Natural killer cell treated with Interleukin-12 subunit alpha and Interleukin-12 subunit beta and Interleukin-15 and Interleukin-18, amount 100 ng/mL, for 72 hours (primary cell): ENCODE results near the gene PPP1R3C. TPM values are rescaled to one million over a fixed set of nuclear protein-coding genes. Genes with fewer than 3 reads are reported as not detected.

Source experiments
- ATAC-seq, 2 donors: fragments of 150-1000 bp; cut with Tn5 transposase in 1 of 2; sonication (Bioruptor Pico), chemical (Tn5 transposase) in 1 of 2; 2 replicates each; pipeline ENCODE4 v1.10.0; 2021
- DNase-seq: peaks from one replicate; pipeline ENCODE4 v3.0.0; 2022; ENCODE audit warnings: low spot score
- H3K27ac Mint-ChIP-seq, 2 donors: 1 replicate in 1 of 2; 2 replicates in 1 of 2; pipeline ENCODE4 v1.8.0; 2022; ENCODE audit warnings: mixed read lengths in 2 of 2, mild to moderate bottlenecking in 1 of 2, moderate library complexity in 1 of 2
- H3K27me3 Mint-ChIP-seq, 2 donors: 1 replicate in 1 of 2; 2 replicates in 1 of 2; pipeline ENCODE4 v1.8.0; 2022; ENCODE audit warnings: mixed read lengths in 2 of 2
- H3K36me3 Mint-ChIP-seq: one replicate; pipeline ENCODE4 v1.8.0; 2022; ENCODE audit warnings: mixed read lengths
- H3K4me1 Mint-ChIP-seq, 2 donors: 1 replicate in 1 of 2; 2 replicates in 1 of 2; pipeline ENCODE4 v1.8.0; 2022; ENCODE audit warnings: low read depth in 2 of 2, mixed read lengths in 2 of 2, mild to moderate bottlenecking in 1 of 2
- H3K4me3 Mint-ChIP-seq: one replicate; pipeline ENCODE4 v1.8.0; 2022; ENCODE audit warnings: mixed read lengths
- H3K9me3 Mint-ChIP-seq: 2 replicates; pipeline ENCODE4 v1.8.0; 2022; ENCODE audit warnings: mixed read lengths
- total RNA-seq, 2 donors: library from RNA; stranded (reverse); gene quantifications; one replicate each; pipeline ENCODE4 v1.2.3, GENCODE V29; 2022

PPP1R3C gene
- total RNA-seq, 2 donors from 2014 or later, result not detected

DNA sequence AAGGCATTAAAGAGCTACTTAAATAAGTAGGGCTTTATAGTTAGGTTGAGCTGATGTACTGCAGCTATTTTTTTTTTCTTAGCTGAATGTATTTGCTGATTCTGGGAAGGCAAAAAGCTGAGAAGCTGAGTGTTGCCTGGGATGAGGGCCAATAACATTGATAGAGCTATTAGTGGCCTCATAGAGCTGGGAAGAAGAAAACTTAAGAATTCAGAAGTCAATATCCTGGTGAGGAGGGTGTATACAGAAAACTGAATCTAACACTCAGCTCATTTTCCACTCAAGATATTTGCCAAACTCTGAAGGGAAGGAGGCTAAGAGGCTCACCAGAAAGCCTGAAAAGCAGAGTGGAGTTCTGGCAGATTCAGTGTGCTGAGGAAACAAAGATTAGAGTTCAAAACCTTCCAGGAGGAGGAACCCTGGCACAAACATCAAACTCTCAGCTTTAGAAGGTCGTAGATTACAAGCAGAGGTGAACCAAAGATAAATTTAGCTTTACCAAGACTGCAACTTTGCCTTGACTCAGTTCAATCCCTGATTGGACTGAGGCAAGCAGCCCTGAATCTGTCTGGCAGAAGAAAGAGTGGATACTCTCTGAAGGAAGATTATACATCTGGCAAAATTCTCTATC, 11.3 kb downstream of the PPP1R3C start:
- Mint-ChIP-seq H3K4me1 (no peaks in the 10 kb centered on the region), H3K9me3 (no peaks in the 10 kb centered on the region)

GRCh38 chr10:91617072-91617609, 15.7 kb downstream of the PPP1R3C start:
- H3K4me3 Mint-ChIP-seq, result no peak overlapping the region

More for the DNA sequence above, 11.3 kb downstream of the PPP1R3C start:
- Mint-ChIP-seq H3K27me3 (peaks cover 22 to 36% of the 10 kb centered on the region in 2 donors), H3K36me3 (no peaks in the 10 kb centered on the region), H3K27ac (no peak overlapping the region), H3K4me3 (no peak overlapping the region)
- DNase-seq (no peak), ATAC-seq (no peak)

DNA sequence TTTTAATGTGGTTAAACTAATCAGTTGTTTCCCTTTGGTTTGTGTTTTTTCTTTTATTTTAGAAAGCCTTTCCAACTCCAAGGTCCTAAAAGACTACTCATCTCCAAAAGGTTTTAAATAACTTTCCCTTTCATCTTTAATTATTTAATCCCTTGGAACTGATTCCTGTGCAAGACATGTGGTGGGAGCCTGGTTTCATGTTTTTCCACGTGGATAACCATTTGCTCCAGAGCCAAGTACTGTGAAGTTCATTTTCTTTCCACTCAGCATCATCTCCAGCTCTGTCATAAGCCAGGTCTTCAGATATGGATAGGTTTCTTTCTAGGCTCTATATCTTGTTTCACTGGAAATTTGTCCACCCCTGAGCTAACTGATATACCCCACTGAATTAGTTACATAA, 16.7 kb downstream of the PPP1R3C start:
- DNase-seq, result no peak
- peaks cover 10 to 28% of the 10 kb centered on the region in 2 donors for H3K27me3 Mint-ChIP-seq

More at GRCh38 chr10:91617072-91617609, 15.7 kb downstream of the PPP1R3C start:
- no peak for DNase-seq
- Mint-ChIP-seq H3K9me3 (no peaks in the 10 kb centered on the region), H3K36me3 (no peaks in the 10 kb centered on the region), H3K27me3 (peaks cover 10 to 28% of the 10 kb centered on the region in 2 donors), H3K27ac (no peak overlapping the region), H3K4me1 (no peaks in the 10 kb centered on the region)
- ATAC-seq, result no peak

GRCh38 chr10:91614225-91614624, 18.6 kb downstream of the PPP1R3C start:
- no peak for ATAC-seq
- Mint-ChIP-seq H3K9me3 (no peaks in the 10 kb centered on the region), H3K27ac (no peak overlapping the region), H3K4me3 (no peak overlapping the region), H3K4me1 (no peaks in the 10 kb centered on the region), H3K27me3 (peaks cover 10 to 18% of the 10 kb centered on the region in 2 donors), H3K36me3 (no peaks in the 10 kb centered on the region)
- no peak for DNase-seq

More for the DNA sequence above, 16.7 kb downstream of the PPP1R3C start:
- no peaks in the 10 kb centered on the region for H3K9me3 Mint-ChIP-seq
- no peak for ATAC-seq
- H3K36me3 Mint-ChIP-seq, result no peaks in the 10 kb centered on the region
- no peak overlapping the region for H3K27ac Mint-ChIP-seq
- no peaks in the 10 kb centered on the region for H3K4me1 Mint-ChIP-seq
- H3K4me3 Mint-ChIP-seq, result no peak overlapping the region

DNA sequence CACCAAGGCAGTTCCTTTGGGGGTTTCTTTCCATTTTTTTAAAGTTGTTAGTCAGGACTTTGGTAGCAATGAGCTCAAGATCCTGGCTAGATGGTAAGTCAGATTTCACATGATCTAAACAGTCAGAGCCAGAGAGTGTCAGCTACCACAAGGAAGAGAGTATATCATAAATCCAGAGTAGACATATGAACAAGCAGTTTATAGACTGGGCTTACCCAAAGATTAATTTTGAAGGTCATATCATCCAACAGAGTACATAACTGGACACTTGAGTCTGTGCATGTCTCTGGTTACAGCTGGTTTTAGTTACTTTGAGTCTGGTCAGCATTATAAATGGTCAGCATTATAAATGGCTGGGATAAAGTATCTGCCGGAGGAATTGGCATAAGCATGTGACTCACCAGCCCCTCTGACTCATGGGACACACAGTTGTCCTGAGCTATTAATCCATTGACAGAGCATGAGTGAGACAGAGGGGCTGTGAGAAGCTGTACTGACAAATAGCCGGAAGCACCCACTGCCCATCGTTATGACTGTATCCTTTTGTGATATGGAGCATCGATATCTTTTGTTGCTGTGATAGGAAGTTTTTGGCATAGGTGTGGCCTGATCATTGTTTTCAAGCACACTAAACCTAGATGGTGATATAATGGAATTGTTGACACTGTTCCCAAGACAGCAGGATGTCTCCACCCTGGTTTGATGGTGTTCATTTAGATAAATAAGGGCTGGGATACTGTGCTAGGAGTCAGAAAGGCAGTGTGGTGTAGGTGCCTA, 19.3 kb downstream of the PPP1R3C start:
- DNase-seq (no peak), ATAC-seq (peak in 1 of 2 donors; percentile 45)
- Mint-ChIP-seq H3K9me3 (no peaks in the 10 kb centered on the region), H3K4me3 (no peak overlapping the region), H3K27me3 (peaks cover 8 to 14% of the 10 kb centered on the region in 2 donors), H3K27ac (no peak overlapping the region), H3K4me1 (no peaks in the 10 kb centered on the region), H3K36me3 (no peaks in the 10 kb centered on the region)

DNA sequence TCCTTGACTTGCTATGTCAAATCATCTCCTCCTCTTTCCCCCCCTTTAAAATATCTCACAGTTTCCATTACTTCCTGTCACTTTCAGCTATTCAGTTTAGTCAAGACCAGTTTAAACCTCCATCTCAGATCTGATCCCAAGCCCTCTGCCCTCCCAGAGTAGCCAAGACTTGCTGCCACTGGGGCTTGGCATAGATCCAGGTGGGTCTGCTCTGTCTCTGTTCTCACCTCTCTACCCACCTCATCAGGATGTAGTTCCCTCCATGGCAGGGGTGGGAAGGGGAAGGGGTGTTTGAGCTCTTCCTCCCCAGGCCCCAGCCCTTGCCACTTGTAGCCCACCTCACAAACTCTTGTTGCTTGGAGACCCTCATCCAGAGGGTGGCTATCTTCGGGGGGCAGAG, 22.0 kb downstream of the PPP1R3C start:
- Mint-ChIP-seq H3K4me3 (no peak overlapping the region), H3K27ac (no peak overlapping the region), H3K9me3 (peaks cover 3% of the 10 kb centered on the region), H3K27me3 (peaks cover under 1 to 4% of the 10 kb centered on the region in 2 donors), H3K36me3 (no peaks in the 10 kb centered on the region), H3K4me1 (no peaks in the 10 kb centered on the region)
- ATAC-seq (no peak), DNase-seq (no peak)

- Mint-ChIP-seq H3K4me1 (no peaks in the 10 kb centered on the region), H3K9me3 (peaks cover 3% of the 10 kb centered on the region), H3K4me3 (no peak overlapping the region), H3K27ac (no peak overlapping the region), H3K27me3 (peaks cover 0 to 4% of the 10 kb centered on the region in 2 donors), H3K36me3 (no peaks in the 10 kb centered on the region)
- ATAC-seq, result no peak
- no peak for DNase-seq
These were observed 22.4 kb downstream of the PPP1R3C start for GRCh38 chr10:91610444-91610843.

DNA sequence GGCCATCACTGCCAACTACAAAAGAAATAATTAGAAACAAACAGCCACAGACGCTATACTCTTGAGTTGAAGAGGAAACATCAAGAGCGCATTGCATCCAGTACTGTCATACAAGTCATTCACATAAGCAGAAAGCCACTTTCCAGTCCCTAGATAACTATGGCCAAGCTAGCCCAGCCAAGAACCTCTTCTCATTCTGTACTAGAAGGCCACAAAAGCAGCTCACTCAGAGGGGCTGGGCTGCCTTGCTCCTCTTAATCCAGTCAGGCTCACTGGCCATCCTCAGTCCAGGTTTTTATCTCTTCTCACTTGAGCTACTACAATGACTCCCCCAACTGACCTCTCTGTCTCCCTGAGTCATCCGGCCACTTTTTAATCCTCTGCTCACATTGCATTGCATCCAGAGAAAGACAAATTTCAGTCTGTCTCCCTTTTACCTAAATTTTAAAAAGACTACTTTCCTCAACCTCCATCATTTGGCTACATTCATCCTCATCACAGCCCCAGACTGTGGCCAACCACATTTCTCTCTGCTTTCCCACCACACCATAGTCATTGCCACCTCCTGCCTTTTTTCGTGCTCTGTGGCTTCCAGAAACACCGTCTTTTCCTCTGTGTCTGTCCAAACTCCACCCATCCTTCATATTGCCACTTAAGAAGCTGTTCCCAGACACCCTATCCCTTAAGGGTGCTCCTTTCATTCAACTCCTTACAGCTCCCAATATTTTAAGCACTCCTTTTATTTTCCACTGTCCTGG, 25.0 kb downstream of the PPP1R3C start:
- Mint-ChIP-seq H3K27me3 (peaks cover 0 to 4% of the 10 kb centered on the region in 2 donors), H3K4me1 (no peaks in the 10 kb centered on the region), H3K4me3 (no peak overlapping the region), H3K27ac (no peak overlapping the region), H3K36me3 (no peaks in the 10 kb centered on the region), H3K9me3 (peaks cover 3% of the 10 kb centered on the region)
- DNase-seq (no peak), ATAC-seq (no peak)

- no peak for ATAC-seq
- no peak overlapping the region for H3K4me3 Mint-ChIP-seq
- peaks cover 2 to 5% of the 10 kb centered on the region in 2 donors for H3K27me3 Mint-ChIP-seq
- no peaks in the 10 kb centered on the region for H3K4me1 Mint-ChIP-seq
- DNase-seq, result no peak
- no peaks in the 10 kb centered on the region for H3K36me3 Mint-ChIP-seq
- H3K9me3 Mint-ChIP-seq, result peaks cover 3% of the 10 kb centered on the region
- H3K27ac Mint-ChIP-seq, result no peak overlapping the region
These were observed 26.9 kb downstream of the PPP1R3C start for GRCh38 chr10:91605968-91606367.

DNA sequence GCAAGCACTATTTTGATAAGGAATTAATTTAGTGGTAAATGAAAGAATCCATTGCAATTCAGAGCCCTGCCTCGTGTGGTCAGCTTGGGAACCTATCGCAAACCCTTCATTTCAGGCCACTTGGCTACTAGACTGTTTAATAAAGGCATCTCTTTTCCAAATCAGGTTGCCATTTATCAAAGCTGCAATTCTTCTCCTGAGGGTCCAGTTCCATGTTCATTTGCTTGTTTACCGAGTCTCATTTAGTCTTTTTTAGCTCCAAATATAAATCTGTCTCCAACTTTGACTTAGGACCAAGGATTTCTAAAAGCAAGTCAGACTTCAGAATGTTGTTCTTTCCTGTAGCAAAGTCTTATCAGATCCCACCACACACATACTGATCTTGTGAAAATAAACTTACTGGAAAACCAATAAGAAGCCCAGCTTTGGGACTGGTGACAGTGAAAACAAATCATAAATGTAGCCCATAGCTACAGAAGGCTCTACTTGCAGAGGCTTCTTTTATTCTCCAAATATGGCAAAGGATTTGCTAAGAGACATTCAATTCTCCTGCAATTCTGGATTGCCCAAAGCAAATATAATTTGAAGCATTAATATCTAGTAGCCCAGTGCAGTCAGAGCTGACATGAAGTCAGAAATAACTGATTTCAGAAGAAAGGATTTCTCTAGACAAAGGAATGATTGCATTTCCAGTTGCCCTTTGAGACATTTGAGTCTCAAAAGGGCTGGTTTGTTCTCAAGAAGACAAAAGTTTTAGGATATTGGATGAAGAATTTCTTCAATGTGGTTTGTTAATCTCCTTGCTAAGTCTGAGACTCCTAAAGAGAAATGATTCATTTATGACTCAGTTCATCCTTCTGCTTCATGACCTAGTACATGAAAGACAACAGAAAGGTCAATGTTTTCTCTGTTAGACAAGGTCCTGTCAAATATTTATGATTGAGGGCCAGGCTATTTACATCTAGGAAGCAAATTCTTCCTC, 28.0 kb downstream of the PPP1R3C start:
- ATAC-seq (no peak), DNase-seq (no peak)
- Mint-ChIP-seq H3K27me3 (peaks cover 2 to 8% of the 10 kb centered on the region in 2 donors), H3K4me3 (no peak overlapping the region), H3K4me1 (no peaks in the 10 kb centered on the region), H3K36me3 (no peaks in the 10 kb centered on the region), H3K27ac (no peak overlapping the region), H3K9me3 (peaks cover 3% of the 10 kb centered on the region)

DNA sequence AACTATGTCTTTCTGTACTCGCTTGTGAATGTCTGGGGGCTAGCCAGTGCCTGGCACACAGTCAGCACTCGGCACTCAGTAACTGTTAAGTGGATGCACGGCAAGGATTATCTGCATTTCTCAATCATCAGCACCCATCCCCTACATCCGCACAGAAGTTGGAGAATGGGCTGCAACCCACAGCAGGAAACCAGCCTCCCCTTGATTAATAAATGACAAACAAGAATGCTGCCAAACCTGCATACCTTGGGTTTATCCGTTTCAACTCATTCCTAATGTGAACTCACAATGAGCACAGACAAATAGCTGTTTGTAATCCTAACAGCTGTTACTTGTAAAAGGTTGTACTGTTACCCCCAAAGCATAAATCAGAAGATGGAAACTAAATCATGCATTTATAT, 28.9 kb downstream of the PPP1R3C start:
- no peaks in the 10 kb centered on the region for H3K36me3 Mint-ChIP-seq
- peak in 1 of 2 donors; percentile 13 for ATAC-seq
- no peaks in the 10 kb centered on the region for H3K4me1 Mint-ChIP-seq
- no peak for DNase-seq
- no peak overlapping the region for H3K27ac Mint-ChIP-seq
- no peak overlapping the region for H3K4me3 Mint-ChIP-seq
- peaks cover 2 to 9% of the 10 kb centered on the region in 2 donors for H3K27me3 Mint-ChIP-seq
- peaks cover 3% of the 10 kb centered on the region for H3K9me3 Mint-ChIP-seq

GRCh38 chr10:91602868-91603568, 29.9 kb downstream of the PPP1R3C start:
- H3K36me3 Mint-ChIP-seq, result no peaks in the 10 kb centered on the region
- no peak overlapping the region for H3K4me3 Mint-ChIP-seq
- H3K27ac Mint-ChIP-seq, result no peak overlapping the region
- peaks cover 3% of the 10 kb centered on the region for H3K9me3 Mint-ChIP-seq
- ATAC-seq (no peak), DNase-seq (no peak)
- peaks cover 2 to 16% of the 10 kb centered on the region in 2 donors for H3K27me3 Mint-ChIP-seq
- H3K4me1 Mint-ChIP-seq, result no peaks in the 10 kb centered on the region
